Measurements from ENCODE around the gene PER2. TPM values are rescaled to one million over a fixed set of nuclear protein-coding genes. Genes with fewer than 3 reads are reported as not detected.

The PER2 gene
- total and polyA plus RNA-seq, 2 of the 4 experiments (the other 2 are of a cell fraction): 1.7 to 3.2 TPM

- no peak overlapping the region for H4K8ac ChIP-seq (ENCODE audit: low read depth in 2 of 2, low read length in 2 of 2)
- no CpG with 5 or more reads among the region's 5 CpGs for WGBS, 2 experiments (ENCODE audit: extremely low coverage in 2 of 2, insufficient read length in 1 of 2)
- in situ Hi-C loops (cut with MboI; ENCODE audit: low sequenced_read_pairs): no loop called here
- H4K91ac ChIP-seq (ENCODE audit: insufficient read depth, low read depth, low read length): no peak overlapping the region
- no peak overlapping the region for H3K56ac ChIP-seq (ENCODE audit: extremely low read depth, insufficient read depth, low read length)
- H4K5ac ChIP-seq (ENCODE audit: low read depth, low read length): no peak overlapping the region
- no peaks in the 10 kb centered on the region for H3K9me3 ChIP-seq (ENCODE audit: control insufficient read depth, insufficient read depth, low read length)
- no peaks in the 10 kb centered on the region; the same call in 1 of the 2 replicates for H4K20me1 ChIP-seq (ENCODE audit: insufficient read depth, low read length)
- peak overlapping the region; percentile 63 for H2AK9ac ChIP-seq (replicated peaks; ENCODE audit: low read depth, low read length, poor library complexity)
- H3K4ac ChIP-seq (ENCODE audit: low read depth, low read length): no peak overlapping the region
- no peak overlapping the region for H2AK5ac ChIP-seq (ENCODE audit: low read depth, low read length)
- DNase-seq: no peak
- H2BK120ac ChIP-seq (ENCODE audit: low read depth, low read length): no peak overlapping the region
- no peak overlapping the region for H3K14ac ChIP-seq (replicated peaks; ENCODE audit: low read depth, low read length)
- no peak overlapping the region for H3K4me3 ChIP-seq (ENCODE audit: insufficient read depth, low read depth, low read length)
- TF ChIP-seq MAZ (IDR thresholded peaks at IDR 0.05; ENCODE audit: borderline replicate concordance, low read depth, low read length): no peak
- no peak overlapping the region for H2AFZ ChIP-seq (replicated peaks; ENCODE audit: low read length, poor library complexity)
- no peak overlapping the region for H2BK15ac ChIP-seq (ENCODE audit: low read depth, low read length)
- no peak overlapping the region for H3K27ac ChIP-seq (ENCODE audit: insufficient read depth, low read length)
- peaks cover 21% of the 10 kb centered on the region for H3K27me3 ChIP-seq (ENCODE audit: control insufficient read depth, insufficient read depth, low read length)
- no peak overlapping the region for H2BK20ac ChIP-seq (ENCODE audit: low read depth, low read length)
- H3K9me1 ChIP-seq (ENCODE audit: insufficient read depth, low read length): peaks cover 4% of the 10 kb centered on the region; the same call in 1 of the 2 replicates
- peaks cover 16% of the 10 kb centered on the region for H3K4me1 ChIP-seq (ENCODE audit: control insufficient read depth, insufficient read depth, low read length)
- dilution Hi-C loops (cut with HindIII; ENCODE audit: low sequenced_read_pairs, unreplicated experiment): no loop called here
- no TSS peak for BruUV-seq (replicated peaks)
- H2BK5ac ChIP-seq (ENCODE audit: low read depth, low read length, poor library complexity, severe bottlenecking): no peak overlapping the region
- peaks cover 9 to 23% of the 10 kb centered on the region in 2 experiments; a peak in 3 of 4 replicates for H3K79me1 ChIP-seq (ENCODE audit: low read depth in 1 of 2, low read length in 2 of 2)
- no peaks in the 10 kb centered on the region for H3K36me3 ChIP-seq (ENCODE audit: control insufficient read depth, insufficient read depth, low read length)
- CTCF ChIA-PET: interaction anchor here (0.5 kb wide), 1 partner anchor 1176 kb away, joined by 3 read pairs; no protein-coding TSS in a partner anchor
- no peak overlapping the region for H3K18ac ChIP-seq (ENCODE audit: low read depth, low read length)
- no peak overlapping the region; the same call in 1 of the 2 replicates for H3K23ac ChIP-seq (ENCODE audit: low read depth, low read length)
- intact Hi-C loops (cut with micrococcal nuclease): no loop called here
- no peak overlapping the region for H3K4me2 ChIP-seq (ENCODE audit: low read depth, low read length)
- no peak overlapping the region for H3K9ac ChIP-seq (ENCODE audit: low read depth, low read length)
- POLR2A ChIA-PET (ENCODE audit: unreplicated experiment): no interaction called here
- ATAC-seq (ENCODE audit: low read depth): no peak
Measured at GRCh38 chr2:238290715-238291549, 2.5 kb upstream of the PER2 start.

All from IMR-90 (cell line).